Suprapubic skin (tissue), 4 donors: Measurements from ENCODE around the gene TRMT2A.

Source experiments
- CTCF ChIP-seq, 2 donors: fragments of 200-600 bp in 1 of 2; fragments of 450-650 bp in 1 of 2; sonication (generic) in 1 of 2; IDR thresholded peaks; one replicate each; pipeline ENCODE4 v1.5.1; 2016 to 2019; ENCODE audit warnings: antibody characterized with exemption in 2 of 2, mild to moderate bottlenecking in 1 of 2, moderate library complexity in 1 of 2
- EP300 ChIP-seq: sonication (generic); formaldehyde crosslinking; IDR thresholded peaks from one replicate; pipeline ENCODE4 v1.6.1; 2017; ENCODE audit warnings: antibody characterized with exemption
- POLR2A ChIP-seq, 2 donors: fragments of 450-650 bp; IDR thresholded peaks; one replicate each; pipeline ENCODE4 v1.6.1; 2017; ENCODE audit warnings: antibody characterized with exemption in 2 of 2, mild to moderate bottlenecking in 2 of 2, moderate library complexity in 2 of 2
- POLR2AphosphoS5 ChIP-seq, 3 donors: sonication (generic); formaldehyde crosslinking; IDR thresholded peaks; one replicate each; pipeline ENCODE4 v1.6.1; 2017; ENCODE audit warnings: antibody characterized with exemption in 3 of 3

GRCh38 chr22:20071524-20071972, 45.5 kb downstream of the TRMT2A start:
- TF ChIP-seq CTCF (IDR thresholded peaks at IDR 0.05) (no peak), POLR2A (IDR thresholded peaks at IDR 0.05) (no peak), EP300 (no peak), POLR2AphosphoS5 (IDR thresholded peaks at IDR 0.05) (no peak)
